Fibroblast of skin of right quadriceps (primary cell): ENCODE results near the gene SNAP29.
"Not testable (repeated sequence)": the region's sequence is repeated elsewhere in the genome, so short reads cannot be mapped to it uniquely, and the experiment has no call there.

Experiments used
- DNase-seq: peaks from one replicate; pipeline ENCODE4 v3.0.0-alpha.2; 2013

SNAP29 gene

DNA sequence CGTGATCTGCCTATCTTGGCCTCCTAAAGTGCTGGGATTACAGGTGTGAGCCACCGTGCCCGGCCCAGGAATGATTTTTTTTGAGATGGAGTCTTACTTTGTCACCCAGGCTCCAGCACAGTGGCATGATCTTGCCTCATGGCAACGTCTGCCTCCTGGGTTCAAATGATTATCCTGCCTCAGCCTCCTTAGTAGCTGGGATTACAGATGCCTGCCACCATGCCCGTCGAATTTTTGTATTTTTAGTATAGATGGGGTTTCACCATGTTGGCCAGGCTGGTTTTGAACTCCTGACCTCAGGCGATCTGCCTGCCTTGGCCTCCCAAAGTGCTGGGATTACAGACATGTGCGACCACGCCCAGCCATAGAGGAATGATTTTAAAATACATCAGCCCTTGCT lies 76.2 kb downstream of the SNAP29 start:
- DNase-seq: not testable (repeated sequence)

DNA sequence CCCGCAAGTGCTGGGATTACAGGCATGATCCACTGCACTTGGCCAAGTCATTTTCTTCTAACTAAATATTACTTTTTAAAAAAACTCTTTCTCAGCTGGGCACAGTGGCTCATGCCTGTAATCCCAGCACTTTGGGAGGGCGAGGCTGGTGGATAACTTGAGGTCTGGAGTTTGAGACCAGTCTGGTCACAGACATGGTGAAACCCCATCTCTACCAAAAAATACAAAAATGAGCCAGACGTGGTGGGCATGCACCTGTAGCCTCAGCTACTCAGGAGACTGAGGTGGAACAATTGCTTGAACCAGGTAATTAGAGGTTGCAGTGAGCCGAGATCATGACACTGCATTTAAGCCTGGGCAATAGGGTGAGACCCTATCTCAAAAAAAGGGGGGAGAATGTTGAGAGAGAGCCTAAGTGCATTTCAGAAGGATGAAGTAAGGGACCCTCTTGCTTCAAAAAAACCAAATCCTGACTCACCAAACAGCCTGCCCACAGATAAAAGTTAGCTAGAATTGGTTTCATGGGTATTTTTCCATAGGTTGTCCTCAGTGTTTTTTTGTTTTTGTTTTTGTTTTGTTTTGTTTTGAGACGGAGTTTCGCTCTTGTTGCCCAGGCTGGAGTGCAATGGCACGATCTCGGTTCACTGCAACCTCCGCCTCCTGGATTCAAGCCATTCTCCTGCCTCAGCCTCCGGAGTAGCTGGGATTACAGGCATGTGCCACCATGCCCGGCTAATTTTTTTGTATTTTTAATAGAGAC lies 77.2 kb downstream of the SNAP29 start:
- DNase-seq: not testable (repeated sequence)

DNA sequence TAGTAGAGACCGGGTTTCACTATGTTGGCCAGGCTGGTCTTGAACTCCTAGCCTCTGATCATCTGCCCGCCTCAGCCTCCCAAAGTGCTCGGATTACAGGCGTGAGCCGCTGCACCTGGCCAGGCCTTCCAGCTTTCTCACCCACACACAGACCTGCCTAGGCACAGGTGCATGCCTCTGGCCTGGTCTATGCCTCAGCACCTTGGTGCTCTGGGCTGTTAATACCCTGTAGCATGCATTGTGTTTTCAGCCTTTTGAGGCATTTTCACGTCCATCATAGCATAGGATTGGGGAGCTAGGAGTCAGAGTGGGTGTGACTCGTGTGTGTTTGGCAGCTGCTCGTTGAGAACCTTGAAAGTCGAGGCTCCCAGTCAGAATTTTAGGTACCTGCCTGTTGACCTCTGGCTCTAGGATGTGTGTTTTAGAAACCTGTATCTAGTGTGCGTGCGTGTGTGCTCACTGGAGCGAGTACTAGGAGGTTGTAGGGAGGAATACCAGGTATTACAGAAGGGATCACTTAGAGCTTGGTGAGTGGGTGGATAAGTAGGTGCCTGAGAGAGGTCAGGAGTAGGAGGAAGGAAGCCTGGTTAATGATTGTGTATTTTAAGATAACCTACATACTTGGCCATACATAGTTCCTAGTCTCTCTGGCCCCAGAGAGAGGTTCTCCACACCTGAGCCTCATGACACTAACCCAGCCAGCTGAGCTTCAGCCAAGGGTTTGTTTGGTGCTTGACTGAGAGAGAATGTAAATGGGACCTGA lies 78.4 kb downstream of the SNAP29 start:
- no peak for DNase-seq

DNA sequence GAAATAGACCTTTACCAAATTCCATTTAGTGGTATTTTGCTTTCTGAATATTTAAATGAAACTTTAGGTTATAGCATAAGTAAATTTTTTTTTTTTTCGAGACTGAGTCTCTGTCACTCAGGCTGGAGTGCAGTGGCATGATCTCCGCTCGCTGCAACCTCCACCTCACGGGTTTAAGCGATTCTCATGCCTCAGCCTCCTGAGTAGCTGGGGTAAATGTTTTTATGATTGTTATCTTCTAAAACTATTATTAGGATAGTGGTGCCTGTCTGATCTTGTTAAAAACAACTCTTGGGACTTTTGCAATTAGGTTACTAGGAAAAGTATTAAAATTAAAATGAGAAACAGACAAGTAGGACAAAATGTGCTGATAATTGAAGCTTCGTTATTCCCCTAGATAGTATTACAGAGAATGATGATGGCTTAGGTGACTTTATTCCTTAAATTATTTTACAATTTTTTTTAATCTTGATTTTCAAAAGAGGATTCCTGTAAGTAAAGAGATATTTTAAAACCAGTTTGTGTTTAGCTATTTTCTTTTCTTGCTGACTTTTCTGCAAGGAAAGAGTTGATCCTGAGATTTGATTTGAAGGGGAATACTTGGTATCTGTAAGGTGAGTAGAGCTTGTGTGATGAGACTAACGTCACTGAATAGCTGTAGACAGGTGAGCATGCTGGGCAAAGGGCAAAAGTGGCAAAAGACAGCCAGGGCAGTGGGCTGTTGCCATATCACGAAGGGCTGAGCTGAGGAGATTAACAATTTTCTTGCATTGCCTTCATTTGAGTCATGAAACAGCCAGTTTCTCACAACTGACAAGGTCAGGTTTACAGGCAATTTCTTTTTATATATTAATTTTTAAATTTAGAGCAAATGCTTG lies 79.2 kb downstream of the SNAP29 start:
- no peak for DNase-seq

DNA sequence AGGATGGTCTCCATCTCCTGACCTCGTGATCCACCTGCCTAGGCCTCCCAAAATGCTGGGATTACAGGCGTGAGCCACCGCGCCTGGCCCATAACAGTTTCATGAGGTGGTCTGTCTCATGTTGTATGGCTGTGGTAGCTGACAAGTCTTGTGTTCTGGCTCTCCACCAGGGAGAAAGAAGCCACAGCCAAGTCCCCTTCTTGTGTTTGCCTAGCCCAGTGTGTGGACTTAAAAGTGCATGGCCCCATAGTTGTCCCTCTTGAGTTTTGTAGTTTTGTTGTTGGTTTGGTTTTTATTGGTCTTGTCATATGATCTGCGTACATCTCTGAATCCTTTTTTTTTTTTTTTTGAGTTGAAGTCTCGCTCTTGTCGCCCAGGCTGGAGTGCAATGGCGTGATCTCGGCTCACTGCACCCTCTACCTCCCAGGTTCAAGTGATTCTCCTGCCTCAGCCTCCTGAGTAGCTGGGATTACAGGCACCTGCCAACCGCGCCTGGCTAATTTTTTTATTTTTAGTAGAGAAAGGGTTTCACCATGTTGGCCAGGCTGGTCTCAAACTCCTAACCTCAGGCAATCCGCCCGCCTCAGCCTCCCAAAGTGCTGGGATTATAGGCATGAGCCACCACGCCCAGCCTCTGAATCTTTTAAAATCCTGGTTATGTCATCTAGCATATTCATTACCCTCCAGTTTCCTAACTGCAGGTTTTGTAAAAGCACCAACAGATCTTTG lies 80.8 kb downstream of the SNAP29 start:
- not testable (repeated sequence) for DNase-seq

DNA sequence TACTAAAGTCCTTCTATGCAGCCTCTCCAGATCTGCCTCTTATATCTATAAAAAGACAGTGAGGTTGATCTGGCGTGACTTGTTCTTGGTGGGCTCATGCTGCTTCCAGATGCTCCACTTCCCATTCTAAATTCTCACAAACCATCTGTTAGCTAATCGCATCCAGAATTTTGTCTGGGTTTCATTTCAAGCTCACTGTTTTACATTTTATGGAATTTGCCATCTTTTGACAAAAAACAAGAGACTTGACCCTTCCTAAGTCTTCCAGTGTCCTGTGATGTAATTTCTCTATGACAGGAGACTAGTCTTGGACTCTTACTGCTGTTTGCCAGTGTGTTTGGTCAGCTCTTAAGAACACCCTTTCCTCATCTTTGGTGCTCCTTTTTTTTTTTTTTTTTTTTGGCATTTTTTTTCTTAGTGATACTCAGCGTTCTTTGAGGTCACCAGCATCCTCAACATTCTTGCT lies 81.4 kb downstream of the SNAP29 start:
- peak; percentile 39 for DNase-seq
